ENCODE measurements around the gene CAPS.
"Not testable (repeated sequence)": the region's sequence is repeated elsewhere in the genome, so short reads cannot be mapped to it uniquely, and the experiment has no call there.

The CAPS gene

DNA sequence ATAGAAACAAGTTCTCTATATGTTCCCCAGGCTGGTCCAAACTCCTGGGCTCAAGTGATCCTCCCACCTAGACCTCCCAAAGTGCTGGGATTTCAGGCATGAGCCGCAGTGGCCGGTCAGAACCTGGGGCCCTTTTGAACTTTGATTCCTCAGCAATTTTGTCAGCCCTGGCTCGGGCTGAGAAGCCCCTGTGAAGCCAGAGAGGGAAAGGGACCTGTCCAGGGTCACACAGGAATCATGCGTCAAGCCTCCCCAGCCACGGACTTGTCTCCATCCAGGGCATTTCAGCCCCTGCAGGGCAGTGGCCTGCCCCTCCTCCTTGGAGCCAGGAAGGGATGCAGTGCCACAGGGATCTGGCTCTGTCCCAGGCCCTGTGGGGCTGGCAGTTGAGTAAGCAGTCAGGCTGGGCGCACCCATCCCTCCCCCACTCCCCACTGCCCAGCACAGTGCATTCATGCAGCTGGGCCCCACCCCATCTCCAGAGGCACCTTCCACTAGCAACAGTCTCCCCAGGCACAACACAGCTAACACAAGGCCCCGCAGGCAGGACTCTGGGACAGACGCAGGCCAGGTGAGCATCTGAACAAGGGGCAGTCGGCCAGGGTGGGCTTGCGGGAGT, at the start of gene CAPS:
CAPS (plus strand) TSS at position 516 of the 619 bp plus-strand sequence. CDS start 153 bp downstream, outside the sequence.
- H3K4me2 ChIP-seq, result no peak within 1 kb of the TSS
- no peak for TF ChIP-seq Cebpa-rat (IDR thresholded peaks at IDR 0.05)
- H3K36me3 ChIP-seq, result peaks cover 56 to 87% (median 74%) of the 10 kb centered on the region in 11 experiments
- no peaks in the 10 kb centered on the region for H3K27me3 ChIP-seq
- peaks cover 0 to 9% (median 3%) of the 10 kb centered on the region in 10 experiments; a peak in 7 of 20 replicates for H3K4me1 ChIP-seq
- peaks cover 0 to 57% (median 10%) of the 10 kb centered on the region in 11 experiments; a peak in 11 of 22 replicates for H4K20me1 ChIP-seq
- H3K4me3 ChIP-seq, result no peak within 1 kb of the TSS
- H3K9me3 ChIP-seq (replicated peaks in 1 of 11), result no peaks in the 10 kb centered on the region
- peak within 1 kb of the TSS in 1 of 11 experiments; percentile 18; a peak in 1 of 22 replicates for H3K9ac ChIP-seq
- no peak within 1 kb of the TSS for H3K27ac ChIP-seq

DNA sequence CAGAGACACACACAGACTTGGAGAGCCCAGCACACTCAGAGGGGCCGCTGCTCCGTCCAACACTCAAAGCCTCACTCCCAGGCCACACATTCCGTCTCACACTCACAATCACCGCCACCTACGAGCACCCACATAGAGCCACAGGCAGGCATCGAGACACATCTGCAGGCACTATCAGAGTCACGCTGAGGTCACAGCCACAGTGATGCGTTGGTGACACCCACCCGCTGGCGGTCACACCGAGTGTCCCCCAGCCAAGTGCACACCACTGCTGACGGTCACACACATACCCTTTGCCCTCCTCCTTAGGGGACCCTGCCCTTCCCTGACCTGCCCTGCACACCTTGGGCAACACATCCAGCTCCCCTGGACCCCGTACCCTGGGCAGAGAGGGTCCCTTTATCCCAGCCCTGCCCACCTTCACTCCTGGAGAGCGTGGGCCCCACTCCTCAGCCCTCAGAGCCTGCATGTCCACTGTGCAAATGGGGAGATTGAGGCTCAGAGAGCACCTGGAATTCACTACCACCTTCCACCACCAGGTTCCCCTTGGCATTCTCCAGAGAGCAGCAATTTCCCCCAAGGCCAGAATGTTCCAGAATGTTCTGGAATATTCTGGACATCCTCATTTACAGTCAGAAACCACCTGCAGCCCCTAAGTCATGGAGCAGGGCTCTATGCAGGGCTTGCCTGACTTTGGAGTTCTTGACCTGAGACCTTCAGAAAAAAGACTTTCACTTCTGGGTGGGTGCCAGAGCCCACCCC, 49.1 kb upstream of the CAPS start:
- Histone ChIP-seq H3K4me3 (no peak overlapping the region), H3K27me3 (no peaks in the 10 kb centered on the region), H3K27ac (no peak overlapping the region), H3K9me3 (replicated peaks in 1 of 11) (no peaks in the 10 kb centered on the region), H4K20me1 (no peaks in the 10 kb centered on the region), H3K4me2 (peak overlapping the region in 1 of 11 experiments; percentile 12; a peak in 2 of 22 replicates), H3K9ac (no peak overlapping the region), H3K36me3 (no peaks in the 10 kb centered on the region), H3K4me1 (peaks cover 0 to 9% (median 0%) of the 10 kb centered on the region in 10 experiments; a peak in 4 of 20 replicates)
- TF ChIP-seq Cebpa-rat (IDR thresholded peaks at IDR 0.05), result no peak

DNA sequence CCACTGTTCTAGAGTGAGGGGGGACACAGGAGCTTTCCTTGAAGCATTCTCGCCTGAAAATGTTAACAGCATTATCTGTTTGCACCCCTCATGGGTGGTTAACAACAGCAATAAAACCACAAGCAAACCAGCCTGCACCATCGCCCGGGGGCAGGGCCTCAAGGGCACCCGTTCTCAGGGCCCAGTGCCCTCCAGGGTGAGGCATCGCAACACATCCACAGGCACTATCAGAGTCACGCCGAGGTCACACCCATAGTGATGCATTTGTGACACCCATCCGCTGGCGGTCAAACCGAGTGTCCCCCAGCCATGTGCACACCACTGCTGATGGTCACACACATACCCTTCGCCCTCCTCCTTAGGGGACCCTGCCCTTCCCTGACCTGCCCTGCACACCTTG, 48.3 kb upstream of the CAPS start:
- no peak overlapping the region for H3K27ac ChIP-seq
- no peaks in the 10 kb centered on the region for H3K9me3 ChIP-seq (replicated peaks in 1 of 11)
- TF ChIP-seq Cebpa-rat (IDR thresholded peaks at IDR 0.05), result no peak
- H3K4me1 ChIP-seq, result peaks cover 0 to 9% (median 0%) of the 10 kb centered on the region in 10 experiments; a peak in 4 of 20 replicates
- H4K20me1 ChIP-seq, result no peaks in the 10 kb centered on the region
- no peaks in the 10 kb centered on the region for H3K27me3 ChIP-seq
- peak overlapping the region in 1 of 11 experiments; percentile 12; a peak in 2 of 22 replicates for H3K4me2 ChIP-seq
- no peak overlapping the region for H3K4me3 ChIP-seq
- H3K36me3 ChIP-seq, result no peaks in the 10 kb centered on the region
- H3K9ac ChIP-seq, result no peak overlapping the region

DNA sequence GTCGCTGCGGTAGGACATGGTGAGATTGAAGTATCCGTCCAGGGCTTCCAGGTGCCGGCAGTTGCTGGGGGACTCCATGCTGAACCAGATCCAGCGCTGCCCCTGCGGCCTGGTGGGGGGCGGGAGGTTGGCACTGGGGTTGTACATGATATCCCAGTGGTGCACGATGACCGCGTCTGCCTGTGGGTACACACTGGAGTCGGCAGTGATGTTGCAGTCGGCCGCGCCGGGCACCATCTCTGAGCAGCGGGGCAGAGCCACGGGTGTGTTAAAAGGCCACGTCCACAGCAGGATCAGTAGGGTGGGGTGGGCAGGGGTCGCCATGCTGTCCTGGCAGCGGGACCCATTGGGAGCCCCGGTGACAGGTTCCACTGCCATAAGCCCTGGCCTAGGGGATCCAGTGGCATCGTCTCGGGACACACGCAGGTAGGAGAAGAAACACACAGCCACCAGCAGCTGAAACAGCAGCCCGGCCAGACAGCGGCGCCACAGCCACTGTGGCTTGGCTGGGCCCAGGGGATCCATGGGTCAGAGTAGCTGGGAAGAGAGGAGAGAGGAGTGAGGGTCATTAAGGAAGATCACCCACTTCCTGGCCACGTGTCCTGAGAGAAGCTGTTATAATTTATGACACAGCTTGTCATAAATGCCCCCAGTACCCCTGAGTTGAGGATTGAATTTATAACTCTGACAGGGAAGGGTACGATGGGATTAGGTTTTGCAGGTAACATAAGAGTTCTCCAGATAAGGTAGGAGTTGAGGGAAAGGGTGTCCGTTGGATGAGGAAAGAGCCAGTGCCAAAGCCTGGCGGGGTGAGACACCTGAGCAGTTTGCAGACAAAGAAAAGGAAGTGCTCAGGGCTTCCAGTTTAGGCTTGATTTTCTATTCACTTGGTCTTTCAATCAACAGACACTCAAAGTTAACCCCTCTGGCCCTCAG, 46.6 kb upstream of the CAPS start:
- H3K27me3 ChIP-seq, result no peaks in the 10 kb centered on the region
- no peaks in the 10 kb centered on the region for H3K9me3 ChIP-seq (replicated peaks in 1 of 11)
- no peaks in the 10 kb centered on the region for H4K20me1 ChIP-seq
- no peak for TF ChIP-seq Cebpa-rat (IDR thresholded peaks at IDR 0.05)
- H3K36me3 ChIP-seq, result no peaks in the 10 kb centered on the region
- H3K4me2 ChIP-seq, result no peak overlapping the region
- H3K27ac ChIP-seq, result no peak overlapping the region
- peaks cover 0 to 9% (median 0%) of the 10 kb centered on the region in 10 experiments; a peak in 4 of 20 replicates for H3K4me1 ChIP-seq
- H3K9ac ChIP-seq, result no peak overlapping the region
- no peak overlapping the region for H3K4me3 ChIP-seq

DNA sequence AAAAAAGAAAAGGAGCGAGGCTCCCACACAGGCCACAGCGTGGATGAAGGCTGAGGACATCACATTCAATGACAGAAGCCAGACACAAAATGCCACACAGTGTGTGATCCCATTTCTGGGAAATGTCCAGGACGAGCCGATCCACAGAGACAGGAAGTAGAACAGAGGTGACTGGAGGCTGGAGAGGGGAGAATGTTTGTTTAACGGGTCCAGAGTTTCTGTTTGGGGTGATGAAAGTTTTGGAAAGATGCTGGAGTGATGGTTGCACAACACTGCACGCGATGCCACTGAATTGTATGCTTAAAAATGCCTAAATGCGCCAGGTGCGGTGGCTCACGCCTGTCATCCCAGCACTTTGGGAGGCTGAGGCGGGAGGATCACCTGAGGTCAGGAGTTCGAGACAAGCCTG, 43.1 kb upstream of the CAPS start:
- no peak for TF ChIP-seq Cebpa-rat (IDR thresholded peaks at IDR 0.05)
- Histone ChIP-seq H3K4me2 (no peak overlapping the region), H4K20me1 (no peaks in the 10 kb centered on the region), H3K27ac (no peak overlapping the region), H3K9me3 (replicated peaks in 1 of 11) (no peaks in the 10 kb centered on the region), H3K36me3 (no peaks in the 10 kb centered on the region), H3K27me3 (no peaks in the 10 kb centered on the region), H3K4me1 (peaks cover 0 to 8% (median 0%) of the 10 kb centered on the region in 10 experiments; a peak in 1 of 20 replicates), H3K9ac (no peak overlapping the region), H3K4me3 (no peak overlapping the region)

DNA sequence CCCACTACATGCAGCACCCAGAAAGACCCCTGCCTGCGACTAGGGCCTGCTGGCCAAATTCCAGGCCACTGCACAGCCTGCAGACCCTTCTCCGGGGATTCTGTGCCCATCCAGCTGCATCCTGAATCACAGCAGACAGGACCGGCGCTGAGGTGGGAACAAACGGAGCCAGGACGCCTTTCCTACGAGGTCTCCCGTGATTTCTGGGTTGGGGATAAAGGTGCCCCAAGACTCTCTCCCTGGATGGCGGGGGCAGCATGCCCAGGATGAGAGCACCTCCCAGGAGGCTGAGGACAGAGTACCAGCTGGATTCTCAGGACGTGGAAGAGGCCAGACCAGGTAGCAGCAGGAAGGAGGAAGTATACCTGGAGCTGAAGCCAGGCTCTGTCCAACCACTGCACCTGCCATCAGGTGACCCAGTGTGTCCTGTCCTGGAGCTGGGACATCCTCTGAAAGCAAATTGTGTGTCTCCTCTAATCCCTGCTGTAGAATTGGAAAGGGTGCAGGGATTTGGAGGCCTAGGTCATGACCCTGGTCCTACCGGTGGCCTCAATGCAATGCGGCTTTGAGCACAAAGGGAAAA, 40.3 kb upstream of the CAPS start:
- Histone ChIP-seq H3K27me3 (no peaks in the 10 kb centered on the region), H3K27ac (no peak overlapping the region), H3K4me1 (peaks cover 0 to 8% (median 0%) of the 10 kb centered on the region in 10 experiments; a peak in 3 of 20 replicates), H3K36me3 (no peaks in the 10 kb centered on the region), H3K4me3 (no peak overlapping the region), H3K4me2 (no peak overlapping the region), H3K9ac (no peak overlapping the region), H4K20me1 (no peaks in the 10 kb centered on the region; a peak in 1 of 22 replicates), H3K9me3 (replicated peaks in 1 of 11) (no peaks in the 10 kb centered on the region)
- no peak for TF ChIP-seq Cebpa-rat (IDR thresholded peaks at IDR 0.05)

DNA sequence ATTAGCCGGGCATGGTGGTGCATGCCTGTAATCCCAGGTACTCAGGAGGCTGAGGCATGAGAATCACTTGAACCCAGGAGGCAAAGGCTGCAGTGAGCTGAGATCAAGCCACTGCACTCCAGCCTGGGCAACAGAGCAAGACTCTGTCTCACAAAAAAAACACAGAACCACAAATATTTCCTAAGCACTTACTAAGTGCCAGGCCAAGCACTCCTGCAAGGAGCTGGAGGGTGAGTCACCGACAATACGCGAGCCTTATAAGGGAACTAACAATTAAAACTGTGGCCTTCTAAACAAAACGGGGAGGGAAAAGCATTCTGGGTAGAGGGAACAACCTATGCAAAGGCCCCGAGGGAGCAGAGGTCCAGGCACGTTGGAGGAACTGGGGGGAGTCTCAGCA, 39.6 kb upstream of the CAPS start:
- not testable (repeated sequence) for H3K4me2 ChIP-seq; H3K4me3 ChIP-seq; H3K27ac ChIP-seq; H3K9ac ChIP-seq; H3K4me1 ChIP-seq; H3K9me3 ChIP-seq (replicated peaks in 1 of 11); H3K36me3 ChIP-seq; H4K20me1 ChIP-seq; H3K27me3 ChIP-seq

DNA sequence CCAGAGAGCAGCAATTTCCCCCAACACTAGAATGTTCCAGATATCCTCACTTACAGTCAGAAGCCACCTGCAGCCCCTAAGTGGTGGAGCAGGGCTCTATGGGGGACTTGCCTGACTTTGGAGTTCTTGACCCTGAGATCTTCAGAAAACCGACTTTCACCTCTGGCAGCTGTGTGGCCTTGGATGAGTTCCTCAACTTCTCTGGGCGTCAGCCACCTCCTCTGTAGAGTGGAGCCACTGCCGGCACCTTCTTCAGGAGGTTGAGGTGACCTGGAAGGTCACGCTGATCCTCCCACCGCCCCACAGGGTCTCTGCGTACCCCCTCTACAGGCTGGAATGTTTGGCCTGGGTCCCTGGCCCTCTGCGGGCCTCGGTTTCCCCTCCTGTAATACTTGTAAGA, 36.6 kb upstream of the CAPS start:
- H3K27ac ChIP-seq, result no peak overlapping the region
- no peak overlapping the region for H3K4me2 ChIP-seq

More for the DNA sequence above, 36.6 kb upstream of the CAPS start:
- Histone ChIP-seq H3K27me3 (no peaks in the 10 kb centered on the region), H3K9ac (no peak overlapping the region), H3K36me3 (no peaks in the 10 kb centered on the region), H3K4me1 (peaks cover 4 to 20% (median 10%) of the 10 kb centered on the region in 10 experiments; a peak in 13 of 20 replicates), H3K9me3 (replicated peaks in 1 of 11) (no peaks in the 10 kb centered on the region), H4K20me1 (no peaks in the 10 kb centered on the region; a peak in 1 of 22 replicates), H3K4me3 (no peak overlapping the region)
- TF ChIP-seq Cebpa-rat (IDR thresholded peaks at IDR 0.05), result no peak
